Astrocyte (in vitro differentiated cells and primary cell): Measurements from ENCODE around the gene POU2AF1.

Experiments
- EZH2 ChIP-seq: IDR thresholded peaks from 2 replicates; pipeline ENCODE4 v1.6.1; 2012; ENCODE audit warnings: mild to moderate bottlenecking, low read length, inconsistent platforms; ENCODE audit not compliant: insufficient read depth
- TF ChIP-seq, protein P1 (sequence below): IDR thresholded peaks from 2 replicates; pipeline ENCODE4 v1.5.1; 2011; ENCODE audit warnings: low read depth, mild to moderate bottlenecking, inconsistent platforms, low read length, moderate library complexity; ENCODE audit not compliant: insufficient read depth

DNA sequence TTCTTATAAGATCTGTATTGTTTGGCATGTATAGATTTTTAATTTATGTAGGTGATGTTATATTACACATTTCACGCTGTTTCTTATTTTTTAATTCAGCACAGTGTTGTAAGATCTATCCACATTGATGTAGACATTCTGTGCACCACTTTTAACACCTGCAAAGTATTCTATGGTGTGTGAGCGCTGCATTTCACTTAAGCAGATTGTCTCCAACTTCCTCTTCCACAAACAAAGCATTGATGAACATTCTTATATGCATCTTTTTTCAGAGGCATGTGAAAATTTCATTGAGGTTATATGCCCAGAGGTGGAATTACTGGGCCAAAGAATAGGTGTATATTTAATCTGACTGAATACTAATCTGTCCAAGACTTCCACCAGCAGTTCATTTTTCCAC lies 3.4 kb upstream of the POU2AF1 start:
- TF ChIP-seq, protein P1, sequence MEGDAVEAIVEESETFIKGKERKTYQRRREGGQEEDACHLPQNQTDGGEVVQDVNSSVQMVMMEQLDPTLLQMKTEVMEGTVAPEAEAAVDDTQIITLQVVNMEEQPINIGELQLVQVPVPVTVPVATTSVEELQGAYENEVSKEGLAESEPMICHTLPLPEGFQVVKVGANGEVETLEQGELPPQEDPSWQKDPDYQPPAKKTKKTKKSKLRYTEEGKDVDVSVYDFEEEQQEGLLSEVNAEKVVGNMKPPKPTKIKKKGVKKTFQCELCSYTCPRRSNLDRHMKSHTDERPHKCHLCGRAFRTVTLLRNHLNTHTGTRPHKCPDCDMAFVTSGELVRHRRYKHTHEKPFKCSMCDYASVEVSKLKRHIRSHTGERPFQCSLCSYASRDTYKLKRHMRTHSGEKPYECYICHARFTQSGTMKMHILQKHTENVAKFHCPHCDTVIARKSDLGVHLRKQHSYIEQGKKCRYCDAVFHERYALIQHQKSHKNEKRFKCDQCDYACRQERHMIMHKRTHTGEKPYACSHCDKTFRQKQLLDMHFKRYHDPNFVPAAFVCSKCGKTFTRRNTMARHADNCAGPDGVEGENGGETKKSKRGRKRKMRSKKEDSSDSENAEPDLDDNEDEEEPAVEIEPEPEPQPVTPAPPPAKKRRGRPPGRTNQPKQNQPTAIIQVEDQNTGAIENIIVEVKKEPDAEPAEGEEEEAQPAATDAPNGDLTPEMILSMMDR: no peak
- TF ChIP-seq EZH2: no peak
